Forelimb muscle (tissue), 1 donor: ENCODE data around the gene SF3B6. TPM values are rescaled to one million over a fixed set of nuclear protein-coding genes. Genes with fewer than 3 reads are reported as not detected.
A peak's percentile ranks its signal among the peaks of the same experiment; 100 is the strongest.
"Not testable (repeated sequence)": the region's sequence is repeated elsewhere in the genome, so short reads cannot be mapped to it uniquely, and the experiment has no call there.

Experiments used
- DNase-seq: peaks from one replicate; pipeline ENCODE4 v3.0.0-alpha.2; 2013; ENCODE audit warnings: low read depth
- polyA plus RNA-seq: library from polyadenylated mRNA; unstranded; fragments of 120-200 nt; gene quantifications from one replicate; pipeline ENCODE4 v1.2.1, GENCODE V29; 2013; ENCODE audit not compliant: insufficient read length

Gene SF3B6
- polyA plus RNA-seq, 1 donor, result 78.1 TPM

GRCh38 chr2:24093270-24093669 lies 17.1 kb upstream of the SF3B6 start:
- DNase-seq, result not testable (repeated sequence)

- DNase-seq, result no peak
Measured at GRCh38 chr2:24088821-24089359, 12.8 kb upstream of the SF3B6 start.

- no peak for DNase-seq
Measured at GRCh38 chr2:24087032-24087431, 10.9 kb upstream of the SF3B6 start.

GRCh38 chr2:24086241-24086640 lies 10.1 kb upstream of the SF3B6 start:
- no peak for DNase-seq

- DNase-seq, result no peak
Measured at GRCh38 chr2:24085200-24085489, 9.0 kb upstream of the SF3B6 start.

- peak; percentile 68 for DNase-seq
Measured at GRCh38 chr2:24084386-24085199, 8.5 kb upstream of the SF3B6 start, which contains the start of gene TP53I3. Gene TP53I3, minus strand, starts transcription at chr2:24084834. Its CDS starts 508 bp downstream, at chr2:24084326.

GRCh38 chr2:24083567-24084385 lies 7.7 kb upstream of the SF3B6 start:
- no peak for DNase-seq

GRCh38 chr2:24082787-24083566 lies 6.9 kb upstream of the SF3B6 start:
- no peak for DNase-seq

- no peak for DNase-seq
Measured at GRCh38 chr2:24080701-24081100, 4.6 kb upstream of the SF3B6 start.

- DNase-seq, result no peak
Measured at GRCh38 chr2:24077879-24078278, 1.8 kb upstream of the SF3B6 start.

- DNase-seq, result no peak
Measured at GRCh38 chr2:24077535-24077877, 1.4 kb upstream of the SF3B6 start.

- DNase-seq, result no peak
Measured at GRCh38 chr2:24076849-24077534, 866 bp upstream of the SF3B6 start.

- no peak for DNase-seq
Measured at GRCh38 chr2:24075259-24075658, 867 bp downstream of the SF3B6 start.

GRCh38 chr2:24073816-24074215 lies 2.3 kb downstream of the SF3B6 start:
- no peak for DNase-seq

- no peak for DNase-seq
Measured at GRCh38 chr2:24072259-24072658, 3.9 kb downstream of the SF3B6 start.

GRCh38 chr2:24065341-24065740 lies 10.8 kb downstream of the SF3B6 start:
- DNase-seq, result no peak

GRCh38 chr2:24058564-24059271 lies 17.4 kb downstream of the SF3B6 start:
- no peak for DNase-seq

- DNase-seq, result no peak
Measured at GRCh38 chr2:24055750-24056149, 20.4 kb downstream of the SF3B6 start.

GRCh38 chr2:24054366-24055010 lies 21.6 kb downstream of the SF3B6 start:
- DNase-seq, result no peak

- DNase-seq, result no peak
Measured at GRCh38 chr2:24052951-24053350, 23.2 kb downstream of the SF3B6 start.
